IMR-90 (cell line): ENCODE measurements around the gene PTPRN2. TPM values are rescaled to one million over a fixed set of nuclear protein-coding genes. Genes with fewer than 3 reads are reported as not detected.

ENCODE experiments used
- ATAC-seq: fragments of 200-7000 bp; cut with Tn5 transposase; 2 replicates; pipeline ENCODE4 v1.9.1; 2020; ENCODE audit warnings: low read depth, mild to moderate bottlenecking, moderate library complexity
- BruUV-seq: library from RNA; stranded (reverse); fragments of 400-500 nt; replicated peaks from 2 replicates; lab custom pipeline; 2021; lab: Mats Ljungman, UMichigan
- CTCF ChIA-PET: fragments of 300-600 bp; formaldehyde crosslinking; extraction: SDS; loops from one replicate; lab custom pipeline; 2021; ENCODE audit warnings: antibody characterized with exemption; lab: Yijun Ruan, JAX
- POLR2A ChIA-PET: fragments of 300-600 bp; sonication (Branson Sonifier 250); formaldehyde crosslinking; loops from one replicate; lab custom pipeline; 2022; ENCODE audit warnings: antibody characterized with exemption; ENCODE audit not compliant: unreplicated experiment; lab: Charles Lee
- DNase-seq: peaks from one replicate; pipeline ENCODE4 v3.0.0; 2013
- H2AFZ ChIP-seq: replicated peaks from 2 replicates; pipeline ENCODE3; 2013; ENCODE audit warnings: low read length, mild to moderate bottlenecking; ENCODE audit not compliant: poor library complexity
- H2AK5ac ChIP-seq: 2 replicates; pipeline ENCODE4 v1.6.1; 2013; ENCODE audit warnings: low read depth, low read length, inconsistent platforms
- H2AK9ac ChIP-seq: replicated peaks from 2 replicates; pipeline ENCODE3; 2013; ENCODE audit warnings: mild to moderate bottlenecking, low read depth, low read length, moderate library complexity; ENCODE audit not compliant: poor library complexity
- H2BK120ac ChIP-seq: 2 replicates; pipeline ENCODE4 v1.6.1; 2013; ENCODE audit warnings: low read depth, low read length, inconsistent platforms
- H2BK15ac ChIP-seq: 3 replicates; pipeline ENCODE4 v1.6.1; 2013; ENCODE audit warnings: low read depth, low read length, inconsistent platforms
- H2BK20ac ChIP-seq: 2 replicates; pipeline ENCODE4 v1.6.1; 2013; ENCODE audit warnings: low read depth, mild to moderate bottlenecking, inconsistent platforms, low read length, moderate library complexity
- H2BK5ac ChIP-seq: 2 replicates; pipeline ENCODE4 v1.6.1; 2013; ENCODE audit warnings: mild to moderate bottlenecking, low read depth, low read length, inconsistent platforms; ENCODE audit not compliant: poor library complexity, severe bottlenecking
- H3K14ac ChIP-seq: replicated peaks from 2 replicates; pipeline ENCODE4 v1.6.1; 2013; ENCODE audit warnings: low read depth, low read length, inconsistent platforms
- H3K18ac ChIP-seq: 2 replicates; pipeline ENCODE4 v1.6.1; 2013; ENCODE audit warnings: low read depth, low read length, control low read depth
- H3K23ac ChIP-seq: 2 replicates; pipeline ENCODE4 v1.6.1; 2013; ENCODE audit warnings: low read depth, low read length, inconsistent platforms
- H3K27ac ChIP-seq: 2 replicates; pipeline ENCODE4 v1.5.1; 2013; ENCODE audit warnings: mild to moderate bottlenecking, control low read depth, low read length; ENCODE audit not compliant: insufficient read depth
- H3K27me3 ChIP-seq: 2 replicates; pipeline ENCODE4 v1.6.1; 2013; ENCODE audit warnings: low read length; ENCODE audit not compliant: control insufficient read depth, insufficient read depth
- H3K36me3 ChIP-seq: 2 replicates; pipeline ENCODE4 v1.6.1; 2013; ENCODE audit warnings: low read length, mixed read lengths; ENCODE audit not compliant: control insufficient read depth, insufficient read depth
- H3K4ac ChIP-seq: 2 replicates; pipeline ENCODE4 v1.6.1; 2013; ENCODE audit warnings: low read depth, low read length, inconsistent platforms
- H3K4me1 ChIP-seq: 2 replicates; pipeline ENCODE4 v1.6.1; 2013; ENCODE audit warnings: low read length, mixed read lengths; ENCODE audit not compliant: control insufficient read depth, insufficient read depth
- H3K4me2 ChIP-seq: 2 replicates; pipeline ENCODE4 v1.6.1; 2013; ENCODE audit warnings: low read depth, mild to moderate bottlenecking, control low read depth, low read length, moderate library complexity
- H3K4me3 ChIP-seq: 2 replicates; pipeline ENCODE4 v1.5.1; 2013; ENCODE audit warnings: low read depth, mild to moderate bottlenecking, control low read depth, low read length, moderate library complexity; ENCODE audit not compliant: insufficient read depth
- H3K56ac ChIP-seq: 2 replicates; pipeline ENCODE4 v1.6.1; 2013; ENCODE audit warnings: low read length, inconsistent platforms; ENCODE audit not compliant: insufficient read depth; ENCODE audit errors: extremely low read depth
- H3K79me1 ChIP-seq, 2 experiments: 2 replicates each; pipeline ENCODE4 v1.6.1; 2013; ENCODE audit warnings: low read length in 2 of 2, inconsistent platforms in 1 of 2, low read depth in 1 of 2
- H3K9ac ChIP-seq: 2 replicates; pipeline ENCODE4 v1.6.1; 2013; ENCODE audit warnings: low read depth, low read length, control low read depth
- H3K9me1 ChIP-seq: 2 replicates; pipeline ENCODE4 v1.6.1; 2013; ENCODE audit warnings: low read length, inconsistent platforms; ENCODE audit not compliant: insufficient read depth
- H3K9me3 ChIP-seq: 2 replicates; pipeline ENCODE4 v1.6.1; 2013; ENCODE audit warnings: low read length; ENCODE audit not compliant: control insufficient read depth, insufficient read depth
- H4K20me1 ChIP-seq: 2 replicates; pipeline ENCODE4 v1.6.1; 2013; ENCODE audit warnings: low read length, inconsistent platforms; ENCODE audit not compliant: insufficient read depth
- H4K5ac ChIP-seq: 2 replicates; pipeline ENCODE4 v1.6.1; 2013; ENCODE audit warnings: mild to moderate bottlenecking, low read depth, low read length, control low read depth
- H4K8ac ChIP-seq, 2 experiments: 2 replicates each; pipeline ENCODE4 v1.6.1; 2013; ENCODE audit warnings: low read depth in 2 of 2, low read length in 2 of 2, control low read depth in 1 of 2, inconsistent platforms in 1 of 2
- H4K91ac ChIP-seq: 2 replicates; pipeline ENCODE4 v1.6.1; 2013; ENCODE audit warnings: low read depth, low read length, inconsistent platforms; ENCODE audit not compliant: insufficient read depth
- MXI1 ChIP-seq: IDR thresholded peaks from 2 replicates; pipeline ENCODE4 v1.6.1; 2012; ENCODE audit warnings: low read depth, mild to moderate bottlenecking, low read length, moderate library complexity, borderline replicate concordance
- NFE2L2 ChIP-seq: fragments of 150-350 bp; IDR thresholded peaks from 2 replicates; pipeline ENCODE4 v1.6.1; 2016; ENCODE audit warnings: low read depth, mild to moderate bottlenecking, low read length
- RFX5 ChIP-seq: IDR thresholded peaks from 2 replicates; pipeline ENCODE4 v1.8.0; 2012; ENCODE audit warnings: low read depth, mild to moderate bottlenecking, low read length, moderate library complexity
- WGBS, 2 experiments: methylation state at CpG; one replicate each; pipeline versions ENCODE4 v1.1.5 to v1.1.7; 2013; ENCODE audit warnings: missing lambda C conversion rate in 2 of 2; ENCODE audit not compliant: insufficient read length in 1 of 2; ENCODE audit errors: extremely low coverage in 2 of 2; 5-methylcytosine and 5-hydroxymethylcytosine counted together
- dilution Hi-C: fragments of 300-500 bp; cut with HindIII; formaldehyde crosslinking; loops from one replicate; pipeline ENCODE4 v1.14.3; 2018; ENCODE audit warnings: low sequenced_read_pairs; ENCODE audit not compliant: unreplicated experiment
- in situ Hi-C: fragments of 300-500 bp; cut with MboI; formaldehyde crosslinking; loops from 3 replicates; pipeline ENCODE4 v1.14.3; 2019; ENCODE audit warnings: low sequenced_read_pairs, inconsistent platforms, mixed read lengths
- intact Hi-C: fragments of 100-400 bp; cut with micrococcal nuclease; formaldehyde crosslinking; loops from 2 replicates; pipeline ENCODE4 v1.10.0; 2022
- polyA plus RNA-seq, 3 experiments: library from polyadenylated mRNA; depleted of rRNA; stranded (reverse); fragments of >200 nt; gene quantifications; 2 replicates each; pipeline ENCODE4 v1.2.3, GENCODE V29; 2012; ENCODE audit warnings: low replicate concordance in 1 of 3
- total RNA-seq: library from RNA; depleted of rRNA; stranded (reverse); fragments of >200 nt; gene quantifications from 2 replicates; pipeline ENCODE4 v1.2.3, GENCODE V29; 2012

PTPRN2 gene
- total and polyA plus RNA-seq, 2 of the 4 experiments (the other 2 are of a cell fraction): 0.03 TPM; not detected in 1

GRCh38 chr7:157844141-157844540 is 743.5 kb downstream of the PTPRN2 start:
- WGBS, 2 experiments: 60% methylated on average over 1 of the region's 9 CpGs; no CpG with 5 or more reads in 1 of the 2 experiments
- ATAC-seq (no peak), DNase-seq (no peak)
- Histone ChIP-seq H2AK9ac (no peak overlapping the region), H2BK15ac (no peak overlapping the region), H3K4ac (no peak overlapping the region), H3K9me3 (peaks cover 55% of the 10 kb centered on the region), H3K4me2 (no peak overlapping the region), H3K56ac (no peak overlapping the region), H3K14ac (no peak overlapping the region), H4K91ac (no peak overlapping the region), H4K5ac (no peak overlapping the region), H4K8ac (no peak overlapping the region), H2BK20ac (no peak overlapping the region), H3K4me3 (no peak overlapping the region), H3K9me1 (no peaks in the 10 kb centered on the region), H4K20me1 (no peaks in the 10 kb centered on the region), H2AFZ (no peak overlapping the region), H3K36me3 (no peaks in the 10 kb centered on the region), H3K4me1 (no peaks in the 10 kb centered on the region), H2BK120ac (no peak overlapping the region), H2AK5ac (no peak overlapping the region), H2BK5ac (no peak overlapping the region), H3K9ac (no peak overlapping the region), H3K18ac (no peak overlapping the region), H3K27ac (no peak overlapping the region), H3K79me1 (no peaks in the 10 kb centered on the region), H3K27me3 (no peaks in the 10 kb centered on the region), H3K23ac (no peak overlapping the region)
- TF ChIP-seq NFE2L2 (no peak), RFX5 (no peak), MXI1 (no peak)
- dilution Hi-C loops (no loop called here), in situ Hi-C loops (no loop called here), intact Hi-C loops (no loop called here)
- BruUV-seq: no TSS peak
- ChIA-PET POLR2A (no interaction called here), CTCF (no interaction called here)
